HEK293 (cell line): ENCODE measurements around the gene MYRIP.

Source experiments
- CTCF ChIA-PET: fragments of 350-600 bp; formaldehyde crosslinking; extraction: SDS; loops from one replicate; lab custom pipeline; 2021; ENCODE audit warnings: antibody characterized with exemption; lab: Yijun Ruan, JAX
- POLR2A ChIA-PET: fragments of 300-600 bp; formaldehyde crosslinking; extraction: SDS; loops from one replicate; lab custom pipeline; 2020; ENCODE audit warnings: antibody characterized with exemption, inconsistent platforms; lab: Yijun Ruan, JAX
- H3K27ac ChIP-seq: fragments of 200-500 bp; sonication (Bioruptor generic); 2 replicates; pipeline ENCODE4 v1.5.1; 2014; ENCODE audit warnings: low read depth, low read length, control low read depth, inconsistent platforms; ENCODE audit errors: extremely low read depth
- H3K36me3 ChIP-seq, 2 experiments: fragments of 200-500 bp in 1 of 2; sonication (Bioruptor generic) in 1 of 2; 1 replicate in 1 of 2; 2 replicates in 1 of 2; pipeline ENCODE4 v1.5.1; 2014 to 2017; ENCODE audit warnings: inconsistent platforms in 2 of 2, low read length in 2 of 2; ENCODE audit not compliant: control insufficient read depth in 2 of 2, insufficient read depth in 1 of 2
- H3K4me1 ChIP-seq: fragments of 200-500 bp; sonication (Bioruptor generic); 2 replicates; pipeline ENCODE4 v1.5.1; 2014; ENCODE audit warnings: mild to moderate bottlenecking, low read length, inconsistent platforms; ENCODE audit not compliant: control insufficient read depth, insufficient read depth
- H3K4me3 ChIP-seq: 2 replicates; pipeline ENCODE4 v1.5.1; 2011; ENCODE audit warnings: low read depth, mild to moderate bottlenecking, control low read depth, low read length, moderate library complexity
- H3K9me3 ChIP-seq: fragments of 200-500 bp; sonication (Bioruptor generic); 2 replicates; pipeline ENCODE4 v1.5.1; 2014; ENCODE audit warnings: low read depth, low read length, inconsistent platforms; ENCODE audit not compliant: control insufficient read depth, insufficient read depth
- SP7 ChIP-seq: fragments of 450-650 bp; formaldehyde crosslinking; IDR thresholded peaks from 2 replicates; pipeline ENCODE4 v1.5.1; 2016; ENCODE audit warnings: missing biosample characterization, missing genetic modification characterization
- ZBTB20 ChIP-seq: fragments of 450-650 bp; formaldehyde crosslinking; IDR thresholded peaks from 2 replicates; pipeline ENCODE4 v1.5.1; 2016; ENCODE audit warnings: missing biosample characterization, missing genetic modification characterization
- ZBTB8A ChIP-seq: fragments of 450-650 bp; formaldehyde crosslinking; IDR thresholded peaks from 2 replicates; pipeline ENCODE4 v1.5.1; 2016; ENCODE audit warnings: missing biosample characterization, missing genetic modification characterization
- ZFHX2 ChIP-seq: fragments of 450-650 bp; formaldehyde crosslinking; conservative IDR thresholded peaks from 2 replicates; pipeline ENCODE4 v1.5.1; 2016; ENCODE audit warnings: missing biosample characterization, missing genetic modification characterization
- ZFP3 ChIP-seq: fragments of 450-650 bp; formaldehyde crosslinking; IDR thresholded peaks from 2 replicates; pipeline ENCODE4 v1.5.1; 2016; ENCODE audit warnings: low read depth, missing biosample characterization, missing genetic modification characterization
- ZIC2 ChIP-seq: fragments of 450-650 bp; formaldehyde crosslinking; IDR thresholded peaks from 2 replicates; pipeline ENCODE4 v1.5.1; 2016; ENCODE audit warnings: missing biosample characterization, missing genetic modification characterization
- ZNF155 ChIP-seq: fragments of 450-650 bp; formaldehyde crosslinking; IDR thresholded peaks from 2 replicates; pipeline ENCODE4 v1.5.1; 2016; ENCODE audit warnings: missing biosample characterization, missing genetic modification characterization
- ZNF23 ChIP-seq: fragments of 450-650 bp; formaldehyde crosslinking; IDR thresholded peaks from 2 replicates; pipeline ENCODE4 v1.5.1; 2016; ENCODE audit warnings: missing biosample characterization, missing genetic modification characterization, borderline replicate concordance
- ZNF239 ChIP-seq: fragments of 450-650 bp; formaldehyde crosslinking; IDR thresholded peaks from 2 replicates; pipeline ENCODE4 v1.5.1; 2016; ENCODE audit warnings: missing biosample characterization, missing genetic modification characterization
- ZNF366 ChIP-seq: fragments of 450-650 bp; formaldehyde crosslinking; conservative IDR thresholded peaks from 2 replicates; pipeline ENCODE4 v1.5.1; 2016; ENCODE audit warnings: missing biosample characterization, missing genetic modification characterization
- ZNF391 ChIP-seq: fragments of 450-650 bp; formaldehyde crosslinking; IDR thresholded peaks from 2 replicates; pipeline ENCODE4 v1.5.1; 2016; ENCODE audit warnings: low read depth, missing biosample characterization, missing genetic modification characterization, borderline replicate concordance
- ZNF404 ChIP-seq: fragments of 450-650 bp; formaldehyde crosslinking; IDR thresholded peaks from 2 replicates; pipeline ENCODE4 v1.5.1; 2017; ENCODE audit warnings: missing biosample characterization, missing genetic modification characterization
- ZNF529 ChIP-seq: fragments of 450-650 bp; formaldehyde crosslinking; IDR thresholded peaks from 2 replicates; pipeline ENCODE4 v1.5.1; 2017; ENCODE audit warnings: missing genetic modification characterization, missing biosample characterization; ENCODE audit not compliant: insufficient replicate concordance
- ZNF544 ChIP-seq: fragments of 450-650 bp; formaldehyde crosslinking; IDR thresholded peaks from 2 replicates; pipeline ENCODE4 v1.5.0; 2017; ENCODE audit warnings: missing biosample characterization, missing genetic modification characterization
- ZNF596 ChIP-seq: fragments of 450-650 bp; IDR thresholded peaks from 2 replicates; pipeline ENCODE4 v1.5.0; 2018; ENCODE audit warnings: missing biosample characterization, mild to moderate bottlenecking, missing genetic modification characterization, moderate library complexity
- ZNF843 ChIP-seq: fragments of 450-650 bp; formaldehyde crosslinking; IDR thresholded peaks from 2 replicates; pipeline ENCODE4 v1.5.1; 2016; ENCODE audit warnings: missing biosample characterization, missing genetic modification characterization
- TF ChIP-seq, protein P1 (sequence below): fragments of 450-650 bp; formaldehyde crosslinking; IDR thresholded peaks from 2 replicates; pipeline ENCODE4 v1.5.1; 2016; ENCODE audit warnings: missing biosample characterization, missing genetic modification characterization
- TF ChIP-seq, protein P2 (sequence below): fragments of 450-650 bp; formaldehyde crosslinking; IDR thresholded peaks from 2 replicates; pipeline ENCODE4 v1.5.1; 2017; ENCODE audit warnings: missing biosample characterization, missing genetic modification characterization
- TF ChIP-seq, protein P3 (sequence below): fragments of 450-650 bp; IDR thresholded peaks from 2 replicates; pipeline ENCODE4 v1.5.1; 2018; ENCODE audit warnings: missing biosample characterization, mild to moderate bottlenecking, missing genetic modification characterization
- TF ChIP-seq, protein P4 (sequence below): fragments of 450-650 bp; formaldehyde crosslinking; IDR thresholded peaks from 2 replicates; pipeline ENCODE4 v1.5.1; 2016; ENCODE audit warnings: missing biosample characterization, missing genetic modification characterization
- TF ChIP-seq, protein P5 (sequence below): sonication (generic); formaldehyde crosslinking; IDR thresholded peaks from 2 replicates; pipeline ENCODE4 v1.8.1; 2022; ENCODE audit warnings: mild to moderate bottlenecking, moderate library complexity, missing genetic modification reagents
- TF ChIP-seq, protein P6 (sequence below): fragments of 450-650 bp; formaldehyde crosslinking; IDR thresholded peaks from 2 replicates; pipeline ENCODE4 v1.5.1; 2016; ENCODE audit warnings: missing biosample characterization, missing genetic modification characterization

MYRIP gene

DNA sequence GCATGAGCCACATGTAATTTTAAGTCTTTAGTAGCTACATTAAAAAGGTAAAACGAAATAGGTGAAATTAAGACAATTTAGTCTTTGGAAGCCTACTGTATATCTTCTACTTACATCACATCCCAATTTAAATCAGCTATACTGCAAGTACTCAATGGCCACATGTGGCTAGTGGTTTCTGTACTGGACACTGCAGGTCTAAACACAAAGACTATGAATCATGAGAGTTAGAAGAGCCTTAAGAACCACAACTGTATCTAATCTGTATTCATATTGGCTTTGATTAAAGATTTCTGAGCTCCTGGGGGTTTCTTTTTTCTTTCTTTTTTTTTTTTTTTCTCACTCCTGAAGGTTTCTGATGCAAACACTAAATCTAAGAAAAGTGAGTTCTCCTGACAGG lies 497.8 kb downstream of the MYRIP start:
- H3K4me3 ChIP-seq: no peak overlapping the region
- peaks cover 0 to 15% of the 10 kb centered on the region in 2 experiments; a peak in 1 of 3 replicates for H3K36me3 ChIP-seq
- H3K9me3 ChIP-seq: no peaks in the 10 kb centered on the region
- TF ChIP-seq, protein P1, sequence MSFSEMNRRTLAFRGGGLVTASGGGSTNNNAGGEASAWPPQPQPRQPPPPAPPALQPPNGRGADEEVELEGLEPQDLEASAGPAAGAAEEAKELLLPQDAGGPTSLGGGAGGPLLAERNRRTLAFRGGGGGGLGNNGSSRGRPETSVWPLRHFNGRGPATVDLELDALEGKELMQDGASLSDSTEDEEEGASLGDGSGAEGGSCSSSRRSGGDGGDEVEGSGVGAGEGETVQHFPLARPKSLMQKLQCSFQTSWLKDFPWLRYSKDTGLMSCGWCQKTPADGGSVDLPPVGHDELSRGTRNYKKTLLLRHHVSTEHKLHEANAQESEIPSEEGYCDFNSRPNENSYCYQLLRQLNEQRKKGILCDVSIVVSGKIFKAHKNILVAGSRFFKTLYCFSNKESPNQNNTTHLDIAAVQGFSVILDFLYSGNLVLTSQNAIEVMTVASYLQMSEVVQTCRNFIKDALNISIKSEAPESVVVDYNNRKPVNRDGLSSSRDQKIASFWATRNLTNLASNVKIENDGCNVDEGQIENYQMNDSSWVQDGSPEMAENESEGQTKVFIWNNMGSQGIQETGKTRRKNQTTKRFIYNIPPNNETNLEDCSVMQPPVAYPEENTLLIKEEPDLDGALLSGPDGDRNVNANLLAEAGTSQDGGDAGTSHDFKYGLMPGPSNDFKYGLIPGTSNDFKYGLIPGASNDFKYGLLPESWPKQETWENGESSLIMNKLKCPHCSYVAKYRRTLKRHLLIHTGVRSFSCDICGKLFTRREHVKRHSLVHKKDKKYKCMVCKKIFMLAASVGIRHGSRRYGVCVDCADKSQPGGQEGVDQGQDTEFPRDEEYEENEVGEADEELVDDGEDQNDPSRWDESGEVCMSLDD: no peak
- TF ChIP-seq ZNF23 (tag by site-specific recombination) (no peak), ZBTB20 (tag by site-specific recombination) (no peak), ZNF155 (tag by site-specific recombination) (no peak), SP7 (tag by site-specific recombination) (no peak), ZBTB8A (tag by site-specific recombination) (no peak), ZIC2 (tag by site-specific recombination) (no peak), ZNF239 (tag by site-specific recombination) (no peak), ZFP3 (tag by site-specific recombination) (no peak)
- TF ChIP-seq, protein P2, sequence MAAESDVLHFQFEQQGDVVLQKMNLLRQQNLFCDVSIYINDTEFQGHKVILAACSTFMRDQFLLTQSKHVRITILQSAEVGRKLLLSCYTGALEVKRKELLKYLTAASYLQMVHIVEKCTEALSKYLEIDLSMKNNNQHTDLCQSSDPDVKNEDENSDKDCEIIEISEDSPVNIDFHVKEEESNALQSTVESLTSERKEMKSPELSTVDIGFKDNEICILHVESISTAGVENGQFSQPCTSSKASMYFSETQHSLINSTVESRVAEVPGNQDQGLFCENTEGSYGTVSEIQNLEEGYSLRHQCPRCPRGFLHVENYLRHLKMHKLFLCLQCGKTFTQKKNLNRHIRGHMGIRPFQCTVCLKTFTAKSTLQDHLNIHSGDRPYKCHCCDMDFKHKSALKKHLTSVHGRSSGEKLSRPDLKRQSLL (tag by site-specific recombination): no peak
- ChIA-PET POLR2A (no interaction called here), CTCF (interaction anchor here (0.7 kb wide), 2 partner anchors 115 to 582 kb away, joined by 3 read pairs; no protein-coding TSS in a partner anchor)
- no peak overlapping the region for H3K27ac ChIP-seq
- no peaks in the 10 kb centered on the region for H3K4me1 ChIP-seq

DNA sequence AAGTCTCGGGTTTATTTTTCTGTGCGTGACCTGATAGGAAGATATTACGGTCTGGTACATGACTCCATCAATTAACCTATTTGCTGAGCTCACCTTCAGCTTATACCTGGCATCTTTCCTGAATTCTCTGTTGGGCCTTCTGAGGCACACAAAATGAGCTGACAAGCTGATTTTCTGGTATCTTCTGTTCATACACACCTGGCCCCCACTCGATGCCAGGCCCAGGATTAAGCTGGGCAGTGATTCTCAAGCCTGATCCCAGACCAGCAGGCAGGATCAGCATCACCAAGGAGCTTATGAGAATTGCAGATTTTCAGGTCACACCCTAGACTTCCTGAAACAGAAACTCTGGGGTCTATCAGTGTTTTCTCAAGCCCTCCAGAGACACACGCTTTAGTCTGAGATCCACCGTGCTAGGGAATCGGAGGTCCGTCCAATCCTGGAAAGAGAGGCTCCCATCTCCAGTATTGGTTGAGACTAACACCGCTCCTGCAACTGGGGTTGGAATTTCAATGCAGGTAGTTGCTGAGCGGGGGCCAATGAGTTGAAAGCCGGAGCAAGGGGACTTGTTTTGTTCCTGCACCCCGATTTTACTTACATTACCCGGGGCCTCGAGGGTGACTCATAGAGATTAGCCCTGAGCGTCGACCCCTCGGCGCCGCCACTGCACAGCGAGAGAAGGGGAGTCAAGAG lies 499.5 kb downstream of the MYRIP start:
- peak overlapping the region; percentile 48 for H3K4me3 ChIP-seq
- ChIA-PET POLR2A (interaction anchor here (0.6 to 1.2 kb wide), 6 partner anchors 11 to 215 kb away, joined by 3 to 4 read pairs (median 3); partner anchors contain the start of genes RPL14 and ZNF621), CTCF (interaction anchor here (0.5 to 1.9 kb wide), 12 partner anchors 9 to 1143 kb away, joined by 3 to 8 read pairs (median 4); no protein-coding TSS in a partner anchor)
- H3K9me3 ChIP-seq: no peaks in the 10 kb centered on the region
- H3K27ac ChIP-seq: no peak overlapping the region
- no peaks in the 10 kb centered on the region for H3K4me1 ChIP-seq
- peaks cover 0 to 31% of the 10 kb centered on the region in 2 experiments; a peak in 1 of 3 replicates for H3K36me3 ChIP-seq
- TF ChIP-seq ZNF843: no peak
- TF ChIP-seq ZFHX2 (tag by site-specific recombination): no peak
- no peak for TF ChIP-seq ZNF529 (tag by site-specific recombination)
- TF ChIP-seq, protein P3, sequence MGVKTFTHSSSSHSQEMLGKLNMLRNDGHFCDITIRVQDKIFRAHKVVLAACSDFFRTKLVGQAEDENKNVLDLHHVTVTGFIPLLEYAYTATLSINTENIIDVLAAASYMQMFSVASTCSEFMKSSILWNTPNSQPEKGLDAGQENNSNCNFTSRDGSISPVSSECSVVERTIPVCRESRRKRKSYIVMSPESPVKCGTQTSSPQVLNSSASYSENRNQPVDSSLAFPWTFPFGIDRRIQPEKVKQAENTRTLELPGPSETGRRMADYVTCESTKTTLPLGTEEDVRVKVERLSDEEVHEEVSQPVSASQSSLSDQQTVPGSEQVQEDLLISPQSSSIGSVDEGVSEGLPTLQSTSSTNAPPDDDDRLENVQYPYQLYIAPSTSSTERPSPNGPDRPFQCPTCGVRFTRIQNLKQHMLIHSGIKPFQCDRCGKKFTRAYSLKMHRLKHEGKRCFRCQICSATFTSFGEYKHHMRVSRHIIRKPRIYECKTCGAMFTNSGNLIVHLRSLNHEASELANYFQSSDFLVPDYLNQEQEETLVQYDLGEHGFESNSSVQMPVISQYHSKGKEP (tag by site-specific recombination): no peak
- TF ChIP-seq ZNF391 (tag by site-specific recombination): no peak
- TF ChIP-seq, protein P4, sequence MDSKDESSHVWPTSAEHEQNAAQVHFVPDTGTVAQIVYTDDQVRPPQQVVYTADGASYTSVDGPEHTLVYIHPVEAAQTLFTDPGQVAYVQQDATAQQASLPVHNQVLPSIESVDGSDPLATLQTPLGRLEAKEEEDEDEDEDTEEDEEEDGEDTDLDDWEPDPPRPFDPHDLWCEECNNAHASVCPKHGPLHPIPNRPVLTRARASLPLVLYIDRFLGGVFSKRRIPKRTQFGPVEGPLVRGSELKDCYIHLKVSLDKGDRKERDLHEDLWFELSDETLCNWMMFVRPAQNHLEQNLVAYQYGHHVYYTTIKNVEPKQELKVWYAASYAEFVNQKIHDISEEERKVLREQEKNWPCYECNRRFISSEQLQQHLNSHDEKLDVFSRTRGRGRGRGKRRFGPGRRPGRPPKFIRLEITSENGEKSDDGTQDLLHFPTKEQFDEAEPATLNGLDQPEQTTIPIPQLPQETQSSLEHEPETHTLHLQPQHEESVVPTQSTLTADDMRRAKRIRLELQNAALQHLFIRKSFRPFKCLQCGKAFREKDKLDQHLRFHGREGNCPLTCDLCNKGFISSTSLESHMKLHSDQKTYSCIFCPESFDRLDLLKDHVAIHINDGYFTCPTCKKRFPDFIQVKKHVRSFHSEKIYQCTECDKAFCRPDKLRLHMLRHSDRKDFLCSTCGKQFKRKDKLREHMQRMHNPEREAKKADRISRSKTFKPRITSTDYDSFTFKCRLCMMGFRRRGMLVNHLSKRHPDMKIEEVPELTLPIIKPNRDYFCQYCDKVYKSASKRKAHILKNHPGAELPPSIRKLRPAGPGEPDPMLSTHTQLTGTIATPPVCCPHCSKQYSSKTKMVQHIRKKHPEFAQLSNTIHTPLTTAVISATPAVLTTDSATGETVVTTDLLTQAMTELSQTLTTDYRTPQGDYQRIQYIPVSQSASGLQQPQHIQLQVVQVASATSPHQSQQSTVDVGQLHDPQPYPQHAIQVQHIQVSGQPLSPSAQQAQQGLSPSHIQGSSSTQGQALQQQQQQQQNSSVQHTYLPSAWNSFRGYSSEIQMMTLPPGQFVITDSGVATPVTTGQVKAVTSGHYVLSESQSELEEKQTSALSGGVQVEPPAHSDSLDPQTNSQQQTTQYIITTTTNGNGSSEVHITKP: no peak
- TF ChIP-seq, protein P5, sequence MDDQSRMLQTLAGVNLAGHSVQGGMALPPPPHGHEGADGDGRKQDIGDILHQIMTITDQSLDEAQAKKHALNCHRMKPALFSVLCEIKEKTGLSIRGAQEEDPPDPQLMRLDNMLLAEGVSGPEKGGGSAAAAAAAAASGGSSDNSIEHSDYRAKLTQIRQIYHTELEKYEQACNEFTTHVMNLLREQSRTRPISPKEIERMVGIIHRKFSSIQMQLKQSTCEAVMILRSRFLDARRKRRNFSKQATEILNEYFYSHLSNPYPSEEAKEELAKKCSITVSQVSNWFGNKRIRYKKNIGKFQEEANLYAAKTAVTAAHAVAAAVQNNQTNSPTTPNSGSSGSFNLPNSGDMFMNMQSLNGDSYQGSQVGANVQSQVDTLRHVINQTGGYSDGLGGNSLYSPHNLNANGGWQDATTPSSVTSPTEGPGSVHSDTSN (CRISPR knock-in tag): no peak
- no peak for TF ChIP-seq ZNF404 (tag by site-specific recombination)
- TF ChIP-seq ZNF544 (tag by site-specific recombination): no peak
- no peak for TF ChIP-seq ZNF366 (tag by site-specific recombination)
- TF ChIP-seq, protein P6, sequence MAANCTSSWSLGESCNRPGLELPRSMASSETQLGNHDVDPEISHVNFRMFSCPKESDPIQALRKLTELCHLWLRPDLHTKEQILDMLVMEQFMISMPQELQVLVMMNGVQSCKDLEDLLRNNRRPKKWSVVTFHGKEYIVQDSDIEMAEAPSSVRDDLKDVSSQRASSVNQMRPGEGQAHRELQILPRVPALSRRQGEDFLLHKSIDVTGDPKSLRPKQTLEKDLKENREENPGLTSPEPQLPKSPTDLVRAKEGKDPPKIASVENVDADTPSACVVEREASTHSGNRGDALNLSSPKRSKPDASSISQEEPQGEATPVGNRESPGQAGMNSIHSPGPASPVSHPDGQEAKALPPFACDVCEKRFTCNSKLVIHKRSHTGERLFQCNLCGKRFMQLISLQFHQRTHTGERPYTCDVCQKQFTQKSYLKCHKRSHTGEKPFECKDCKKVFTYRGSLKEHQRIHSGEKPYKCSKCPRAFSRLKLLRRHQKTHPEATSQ (tag by site-specific recombination): no peak
- TF ChIP-seq ZNF596 (tag by site-specific recombination): no peak
